ENCODE measurements around the gene TMEM132E.
A peak's percentile ranks its signal among the peaks of the same experiment; 100 is the strongest.

The TMEM132E gene

GRCh38 chr17:34556931-34557330 is 22.5 kb upstream of the TMEM132E start:
- TF ChIP-seq CTCF (IDR thresholded peaks at IDR 0.05; ENCODE audit: low read depth, low read length, missing control alignments) = no peak

GRCh38 chr17:34561328-34561727 is 18.1 kb upstream of the TMEM132E start:
- TF ChIP-seq CTCF (IDR thresholded peaks at IDR 0.05; ENCODE audit: low read depth, low read length, missing control alignments) = no peak
- in situ Hi-C loops (cut with HindIII; ENCODE audit: low sequenced_read_pairs) = no loop called here
- no peak for DNase-seq (ENCODE audit: low read depth)
- no peak overlapping the region for H3K4me3 ChIP-seq (ENCODE audit: low read depth, low read length)

More at GRCh38 chr17:34556931-34557330, 22.5 kb upstream of the TMEM132E start:
- H3K4me3 ChIP-seq (ENCODE audit: low read depth, low read length) = no peak overlapping the region
- no peak for DNase-seq (ENCODE audit: low read depth)
- in situ Hi-C loops (cut with HindIII; ENCODE audit: low sequenced_read_pairs) = no loop called here

GRCh38 chr17:34562387-34562786 is 17.0 kb upstream of the TMEM132E start:
- H3K4me3 ChIP-seq (ENCODE audit: low read depth, low read length) = no peak overlapping the region
- DNase-seq (ENCODE audit: low read depth) = no peak
- peak; percentile 38 for TF ChIP-seq CTCF (IDR thresholded peaks at IDR 0.05; ENCODE audit: low read depth, low read length, missing control alignments)
- in situ Hi-C loops (cut with HindIII; ENCODE audit: low sequenced_read_pairs) = no loop called here

GRCh38 chr17:34565713-34566112 is 13.7 kb upstream of the TMEM132E start:
- no peak overlapping the region for H3K4me3 ChIP-seq (ENCODE audit: low read depth, low read length)
- no peak for TF ChIP-seq CTCF (IDR thresholded peaks at IDR 0.05; ENCODE audit: low read depth, low read length, missing control alignments)
- in situ Hi-C loops (cut with HindIII; ENCODE audit: low sequenced_read_pairs) = no loop called here
- no peak for DNase-seq (ENCODE audit: low read depth)

GRCh38 chr17:34566201-34566600 is 13.2 kb upstream of the TMEM132E start:
- no peak for DNase-seq (ENCODE audit: low read depth)
- no peak overlapping the region for H3K4me3 ChIP-seq (ENCODE audit: low read depth, low read length)
- TF ChIP-seq CTCF (IDR thresholded peaks at IDR 0.05; ENCODE audit: low read depth, low read length, missing control alignments) = no peak
- in situ Hi-C loops (cut with HindIII; ENCODE audit: low sequenced_read_pairs) = no loop called here

- in situ Hi-C loops (cut with HindIII; ENCODE audit: low sequenced_read_pairs) = no loop called here
- H3K4me3 ChIP-seq (ENCODE audit: low read depth, low read length) = no peak overlapping the region
- no peak for DNase-seq (ENCODE audit: low read depth)
- no peak for TF ChIP-seq CTCF (IDR thresholded peaks at IDR 0.05; ENCODE audit: low read depth, low read length, missing control alignments)
These were observed 12.5 kb upstream of the TMEM132E start for GRCh38 chr17:34566873-34567272.
